Ishikawa (cell line): ENCODE data around the gene KLF6.

ENCODE experiments used
- EGR1 ChIP-seq: IDR thresholded peaks from 2 replicates; pipeline ENCODE4 v1.6.1; 2012
- NFIC ChIP-seq: IDR thresholded peaks from 2 replicates; pipeline ENCODE4 v1.6.1; 2012
- TAF1 ChIP-seq: IDR thresholded peaks from 2 replicates; pipeline ENCODE4 v1.6.1; 2012; ENCODE audit warnings: low read depth, mild to moderate bottlenecking
- TCF12 ChIP-seq: IDR thresholded peaks from 2 replicates; pipeline ENCODE4 v1.6.1; 2012; ENCODE audit warnings: low read depth
- TEAD4 ChIP-seq: IDR thresholded peaks from 2 replicates; pipeline ENCODE4 v1.6.1; 2012

GRCh38 chr10:3749011-3749410 is 36.0 kb downstream of the KLF6 start:
- TF ChIP-seq NFIC (no peak), TEAD4 (no peak), EGR1 (no peak), TAF1 (no peak), TCF12 (no peak)
